ENCODE results near the gene VAV1. TPM values are rescaled to one million over a fixed set of nuclear protein-coding genes. Genes with fewer than 3 reads are reported as not detected.

The VAV1 gene
- total and polyA plus RNA-seq, 2 of the 13 experiments (the other 11 are each of a cell fraction or from before 2014, with no cell fraction given) = not detected

- TF ChIP-seq ZNF142 (CRISPR knock-in tag; IDR thresholded peaks at IDR 0.05) (no peak), ZNF335 (CRISPR knock-in tag; IDR thresholded peaks at IDR 0.05) (peak; percentile 61; the same call in 1 of the 2 replicates), ZNF253 (CRISPR knock-in tag; IDR thresholded peaks at IDR 0.05; ENCODE audit: borderline replicate concordance) (no peak), MAZ (IDR thresholded peaks at IDR 0.05; ENCODE audit: borderline replicate concordance, low read depth, low read length) (peak; percentile 91), MAZ (CRISPR knock-in tag; IDR thresholded peaks at IDR 0.05; ENCODE audit: low read depth) (peak; percentile 84), ZBTB20 (CRISPR knock-in tag; IDR thresholded peaks at IDR 0.05; ENCODE audit: borderline replicate concordance, low read depth) (no peak), FOXO4 (CRISPR knock-in tag; conservative IDR thresholded peaks at IDR 0.05) (no peak), SOX6 (IDR thresholded peaks at IDR 0.05) (no peak), SOX6 (CRISPR knock-in tag; IDR thresholded peaks at IDR 0.05) (peak; percentile 77), STAT6 (CRISPR knock-in tag; IDR thresholded peaks at IDR 0.05; ENCODE audit: borderline replicate concordance) (0 out of 2 replicates have a peak, but pooled peaks have one; percentile 35), PRPF4 (IDR thresholded peaks at IDR 0.05; ENCODE audit: low read depth, low read length, poor library complexity, severe bottlenecking) (no peak), E2F5 (CRISPR knock-in tag; conservative IDR thresholded peaks at IDR 0.05) (peak; percentile 75), ZNF431 (CRISPR knock-in tag; IDR thresholded peaks at IDR 0.05; ENCODE audit: borderline replicate concordance, low read depth) (no peak), DNMT1 (CRISPR knock-in tag; IDR thresholded peaks at IDR 0.05) (no peak), ZNF276 (CRISPR knock-in tag; IDR thresholded peaks at IDR 0.05; ENCODE audit: low read depth) (no peak), PTBP1 (IDR thresholded peaks at IDR 0.05; ENCODE audit: low read depth, low read length, poor library complexity, severe bottlenecking) (no peak)
Observed at GRCh38 chr19:6730153-6730804, 42.2 kb upstream of the VAV1 start (continued).
